Stimulated activated CD8-positive, alpha-beta memory T cell treated with anti-CD3 and anti-CD28 coated beads, Interleukin-7, amount 100 ng/mL, for 48 hours (primary cell): ENCODE measurements around the gene ASTN2.
"Not testable (repeated sequence)": the region's sequence is repeated elsewhere in the genome, so short reads cannot be mapped to it uniquely, and the experiment has no call there.

Experiments
- DNase-seq, 2 donors: peaks; one replicate each; pipeline ENCODE4 v3.0.0-alpha.2; 2020; ENCODE audit warnings: low read depth in 1 of 2; ENCODE audit errors: extremely low read depth in 1 of 2

Gene ASTN2

DNA sequence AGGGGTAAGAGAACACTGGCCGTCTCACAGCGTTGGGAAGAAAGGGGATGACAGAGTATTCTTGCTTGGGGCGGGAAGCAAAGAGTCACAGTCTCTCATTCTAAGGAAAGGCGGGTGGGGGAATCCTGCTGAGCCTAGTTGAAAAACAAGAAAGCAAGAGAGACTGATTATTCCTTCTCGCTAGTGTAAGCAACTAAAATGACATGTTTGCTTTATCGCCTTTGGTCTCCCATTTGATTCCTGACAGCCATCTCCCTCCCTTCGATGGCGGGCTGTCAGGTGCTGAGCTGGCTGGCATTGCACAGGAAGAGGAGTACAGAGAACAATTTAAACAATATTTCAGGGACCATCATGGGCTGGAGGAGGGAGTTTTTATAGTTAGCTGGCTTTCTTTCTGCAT is 331.3 kb downstream of the ASTN2 start:
- DNase-seq = no peak

GRCh38 chr9:117081641-117082317 is 333.1 kb downstream of the ASTN2 start:
- no peak for DNase-seq

- DNase-seq = no peak
Observed at GRCh38 chr9:117080765-117081390, 334.0 kb downstream of the ASTN2 start.

- DNase-seq = no peak
Observed at GRCh38 chr9:117076571-117077290, 338.1 kb downstream of the ASTN2 start.

- DNase-seq = no peak
Observed at GRCh38 chr9:117075636-117076035, 339.2 kb downstream of the ASTN2 start.

DNA sequence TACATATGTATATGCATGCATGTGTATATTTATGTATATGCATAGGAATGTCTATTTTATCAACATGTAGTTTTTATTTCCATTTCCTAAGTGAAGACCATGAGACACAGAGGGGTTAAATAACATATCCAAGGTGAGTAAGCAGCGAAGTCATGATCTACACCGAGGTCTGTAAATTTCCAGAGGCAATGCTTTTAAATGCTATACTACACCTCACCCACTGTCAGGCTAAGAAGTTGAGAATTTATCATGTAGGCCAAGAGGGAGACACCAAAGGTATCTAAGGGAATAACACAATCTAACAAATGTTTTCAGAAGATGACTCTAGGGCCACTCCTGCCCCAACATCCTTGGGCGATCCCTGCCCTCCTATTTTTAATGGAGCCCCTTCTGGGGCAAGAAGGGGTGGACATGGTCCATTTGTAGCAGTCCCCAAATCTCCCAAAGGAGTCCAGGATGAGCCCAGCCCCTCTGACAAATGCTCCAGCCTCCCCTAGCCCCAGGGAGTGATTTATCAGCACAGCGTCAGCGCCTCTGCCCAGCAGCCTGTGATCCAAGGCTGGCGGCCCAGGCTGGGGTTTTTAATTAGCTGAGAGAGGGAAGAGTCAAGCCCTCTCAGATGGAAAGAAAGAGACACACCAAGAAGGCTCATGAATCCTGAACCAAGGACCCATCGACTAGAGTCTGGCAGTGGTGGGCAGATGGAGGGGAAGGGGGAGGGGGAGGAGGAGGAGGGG is 339.9 kb downstream of the ASTN2 start:
- no peak for DNase-seq

DNA sequence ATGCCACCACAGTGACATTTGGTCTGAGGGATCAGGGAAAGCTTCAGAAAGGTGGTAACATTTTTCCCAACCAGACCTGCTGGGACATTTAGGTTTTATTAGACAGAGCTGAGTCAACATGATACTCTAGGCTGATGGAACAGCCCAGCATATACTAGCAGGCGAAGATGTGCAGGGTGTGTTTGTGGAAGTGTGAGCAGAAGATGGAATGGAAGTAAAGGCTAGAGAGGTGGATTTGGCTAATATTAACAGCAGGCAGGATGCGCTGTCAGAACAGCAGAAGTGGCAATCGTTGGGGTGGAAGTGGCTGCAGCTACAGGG is 340.6 kb downstream of the ASTN2 start:
- DNase-seq = no peak

GRCh38 chr9:117073539-117074341 is 341.1 kb downstream of the ASTN2 start:
- no peak for DNase-seq

DNA sequence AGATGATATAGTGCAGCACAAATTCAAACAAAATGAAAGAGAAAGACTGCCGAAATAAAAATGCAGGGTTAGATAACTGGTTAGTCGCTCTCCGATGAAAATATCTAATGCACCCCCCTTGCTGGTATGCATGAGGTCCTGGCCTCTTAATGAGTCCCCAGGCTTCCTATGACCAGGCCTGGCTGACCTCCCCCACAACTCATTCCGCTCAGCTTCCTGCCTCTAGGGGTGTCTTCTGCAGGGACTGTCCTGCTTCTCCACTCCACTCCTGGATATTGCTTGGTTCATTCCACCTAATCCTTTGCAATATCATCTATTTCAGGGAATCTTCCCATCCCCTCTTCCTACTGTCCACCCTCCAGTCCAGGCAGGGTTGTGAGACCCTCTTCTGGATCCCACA is 341.8 kb downstream of the ASTN2 start:
- DNase-seq = no peak

GRCh38 chr9:117072216-117072615 is 342.6 kb downstream of the ASTN2 start:
- DNase-seq = no peak

GRCh38 chr9:117071673-117072207 is 343.1 kb downstream of the ASTN2 start:
- DNase-seq = not testable (repeated sequence)

- DNase-seq = no peak
Observed at GRCh38 chr9:117063721-117064471, 351.0 kb downstream of the ASTN2 start.

DNA sequence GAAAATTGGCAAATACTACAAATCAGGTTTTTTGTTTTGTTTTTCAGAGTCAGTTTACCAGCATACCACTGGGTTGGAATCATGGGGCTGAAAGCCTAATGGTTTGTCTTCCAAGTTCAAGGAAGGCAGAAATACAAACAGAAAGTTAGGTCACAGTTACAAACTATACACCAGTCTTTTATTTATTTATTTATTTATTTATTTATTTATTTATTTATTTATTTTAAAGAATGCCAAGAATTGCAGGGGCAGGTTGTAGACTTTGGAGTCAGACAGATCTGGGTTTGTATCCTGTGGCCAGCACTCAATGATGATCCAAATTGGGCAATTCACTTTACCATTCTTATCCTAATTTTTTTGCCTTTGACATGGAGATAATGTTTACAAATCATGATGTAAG is 353.9 kb downstream of the ASTN2 start:
- DNase-seq = no peak

GRCh38 chr9:117050007-117050406 is 364.9 kb downstream of the ASTN2 start:
- DNase-seq = no peak

GRCh38 chr9:117046666-117047327 is 368.1 kb downstream of the ASTN2 start:
- DNase-seq = no peak

DNA sequence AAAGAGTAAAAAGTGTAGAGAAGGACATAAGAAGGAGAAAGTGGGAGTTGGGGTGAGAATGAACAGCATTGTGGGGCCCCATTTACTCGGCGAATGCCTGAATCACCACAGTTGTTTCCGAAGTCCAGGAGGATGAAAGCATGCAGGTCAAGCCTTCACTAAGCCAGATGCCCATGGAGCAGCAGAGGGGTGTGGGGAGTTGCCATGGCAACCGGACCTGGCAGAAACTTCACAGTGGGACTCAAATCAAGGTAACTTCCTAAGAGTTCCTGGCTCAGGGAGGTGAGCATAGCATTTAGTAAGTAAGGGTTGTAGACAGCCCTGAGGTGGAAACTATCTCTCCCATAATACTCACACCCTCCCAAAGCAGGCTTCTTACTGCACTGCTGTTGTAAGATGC is 370.6 kb downstream of the ASTN2 start:
- DNase-seq = no peak

DNA sequence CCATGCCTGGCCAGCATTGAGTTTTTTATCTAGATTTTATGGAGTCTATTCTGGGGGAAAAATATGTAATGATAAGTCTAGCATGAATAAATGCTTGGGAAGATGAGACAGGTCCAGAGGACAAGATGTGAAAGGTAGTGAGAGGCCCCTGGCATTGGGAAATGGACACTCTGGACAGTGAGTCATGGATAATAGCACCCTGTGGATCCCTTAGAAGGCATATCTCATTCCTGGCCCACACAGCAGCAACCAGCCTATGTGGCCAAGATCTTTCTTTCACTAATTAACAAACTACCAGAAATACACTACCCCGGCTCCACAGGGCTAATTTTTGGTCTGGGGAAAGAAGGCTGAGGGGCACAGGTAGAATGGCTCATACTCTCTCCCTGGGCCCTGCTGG is 371.7 kb downstream of the ASTN2 start:
- DNase-seq = no peak

DNA sequence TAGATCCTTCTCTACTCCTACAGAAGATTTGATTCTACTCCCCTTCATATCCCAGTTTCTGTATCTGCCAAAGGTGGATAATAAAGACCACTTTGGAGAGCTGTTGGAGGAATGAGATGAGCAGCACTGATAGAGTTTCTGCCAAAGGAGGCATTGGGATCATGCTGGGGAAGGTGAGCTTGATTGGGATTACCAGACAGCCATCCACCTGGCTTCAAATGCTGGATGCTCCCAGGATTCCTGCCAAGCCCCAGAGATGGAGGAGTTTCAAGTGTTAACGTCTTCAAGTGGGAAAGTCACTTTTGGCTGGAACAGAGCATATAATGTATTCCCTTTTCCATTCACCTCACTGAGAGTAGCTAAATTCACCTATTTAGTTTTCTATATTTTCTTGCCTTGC is 379.3 kb downstream of the ASTN2 start:
- no peak for DNase-seq

GRCh38 chr9:117034866-117035265 is 380.0 kb downstream of the ASTN2 start:
- no peak for DNase-seq
